MG63 (cell line): ENCODE data around the gene LCN2. TPM values are rescaled to one million over a fixed set of nuclear protein-coding genes. Genes with fewer than 3 reads are reported as not detected.
"Not testable (repeated sequence)": the region's sequence is repeated elsewhere in the genome, so short reads cannot be mapped to it uniquely, and the experiment has no call there.

Experiments used
- DNase-seq: peaks from one replicate; pipeline ENCODE4 v3.0.0-alpha.2; 2020
- H3K27me3 ChIP-seq: fragments of 250-450 bp; sonication (Bioruptor Pico); 2 replicates; pipeline ENCODE4 v1.5.1; 2020; ENCODE audit warnings: mild to moderate bottlenecking, moderate library complexity
- H3K36me3 ChIP-seq: fragments of 250-450 bp; sonication (Bioruptor Pico); 2 replicates; pipeline ENCODE4 v1.5.1; 2020; ENCODE audit warnings: mild to moderate bottlenecking, moderate library complexity
- H3K4me3 ChIP-seq: fragments of 250-450 bp; sonication (Bioruptor Pico); 2 replicates; pipeline ENCODE4 v1.5.1; 2020; ENCODE audit warnings: mild to moderate bottlenecking, moderate library complexity
- H3K9me3 ChIP-seq: fragments of 250-450 bp; sonication (Bioruptor Pico); 2 replicates; pipeline ENCODE4 v1.5.1; 2020; ENCODE audit warnings: mild to moderate bottlenecking, moderate library complexity
- total RNA-seq: library from RNA; depleted of rRNA; stranded (reverse); fragments of >200 nt; shearing (Covaris generic); gene quantifications from 2 replicates; pipeline ENCODE4 v1.2.3, GENCODE V29; 2014; ENCODE audit warnings: low replicate concordance

The LCN2 gene
- total RNA-seq, 1 experiment from 2014 or later, result not detected

DNA sequence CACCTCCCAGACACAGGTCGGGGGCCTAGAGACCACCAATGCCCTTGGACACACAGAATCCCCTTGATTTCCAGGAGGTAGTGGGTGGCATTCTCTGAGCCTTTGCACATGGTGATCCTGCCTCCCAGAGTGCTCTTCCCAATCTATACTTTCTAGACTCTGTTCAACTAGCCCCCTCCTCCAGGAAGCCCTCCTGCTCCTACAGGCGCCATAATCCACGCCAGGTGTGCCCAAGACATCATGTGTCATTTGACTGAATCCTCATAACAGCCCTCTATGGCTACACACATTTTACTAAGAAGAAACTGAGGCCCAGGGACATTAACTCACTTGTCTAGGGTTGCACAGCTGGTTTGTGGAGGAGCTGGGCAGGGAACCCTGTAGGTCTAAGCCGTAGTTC, 18.0 kb downstream of the LCN2 start:
- Histone ChIP-seq H3K27me3 (no peaks in the 10 kb centered on the region), H3K36me3 (peaks cover 61% of the 10 kb centered on the region), H3K9me3 (no peaks in the 10 kb centered on the region), H3K4me3 (no peak overlapping the region)
- DNase-seq, result no peak

DNA sequence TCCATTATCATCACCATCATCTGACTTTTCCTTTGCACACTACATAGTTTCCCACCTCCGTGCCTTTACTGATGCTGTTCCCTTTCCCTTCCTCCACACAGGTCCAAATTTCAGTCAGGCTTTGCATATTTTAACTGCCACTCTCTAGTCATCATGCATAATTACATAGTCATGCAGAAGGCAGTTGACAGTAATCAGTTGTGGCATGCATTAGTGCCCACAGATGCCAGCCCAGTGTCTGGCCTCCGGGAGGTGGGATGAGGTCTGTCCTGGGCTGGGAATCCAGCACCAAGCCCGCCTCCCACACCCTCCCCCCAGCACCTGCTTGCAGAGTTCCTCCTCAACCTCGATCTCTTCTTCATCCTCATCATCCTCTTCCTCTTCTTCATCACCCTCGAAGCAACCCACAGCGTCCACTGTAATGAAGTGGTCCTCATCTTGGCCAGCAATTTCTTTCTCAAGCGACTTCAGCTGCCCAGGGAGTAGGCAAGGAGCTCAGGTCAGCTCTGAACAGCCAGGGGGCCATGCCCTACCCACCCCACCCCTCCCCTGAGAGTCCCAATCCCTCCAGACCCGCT, 19.6 kb downstream of the LCN2 start:
- no peak for DNase-seq
- Histone ChIP-seq H3K36me3 (peaks cover 49% of the 10 kb centered on the region), H3K9me3 (no peaks in the 10 kb centered on the region), H3K27me3 (no peaks in the 10 kb centered on the region), H3K4me3 (no peak overlapping the region)

DNA sequence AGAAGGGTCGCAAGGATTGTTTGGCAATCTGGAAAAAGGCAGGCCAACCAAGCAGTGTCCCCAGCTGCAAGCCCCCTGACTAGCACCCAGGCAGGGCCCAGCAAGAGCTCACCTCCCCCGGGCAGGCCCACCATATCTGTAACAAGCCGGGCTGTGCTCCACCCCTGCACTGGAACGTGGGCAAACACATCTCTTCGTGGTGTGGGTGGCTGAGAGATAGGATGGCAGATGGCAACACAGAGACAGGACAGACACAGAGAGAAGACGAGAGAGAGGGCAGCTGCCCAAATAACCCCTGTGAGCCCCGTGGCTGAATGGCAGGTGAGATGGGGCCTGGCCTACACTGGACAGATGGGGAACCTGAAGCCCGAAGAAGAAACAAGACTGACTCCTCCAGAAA, 20.2 kb downstream of the LCN2 start:
- peaks cover 42% of the 10 kb centered on the region for H3K36me3 ChIP-seq
- no peaks in the 10 kb centered on the region for H3K9me3 ChIP-seq
- H3K27me3 ChIP-seq, result no peaks in the 10 kb centered on the region
- H3K4me3 ChIP-seq, result no peak overlapping the region
- no peak for DNase-seq

DNA sequence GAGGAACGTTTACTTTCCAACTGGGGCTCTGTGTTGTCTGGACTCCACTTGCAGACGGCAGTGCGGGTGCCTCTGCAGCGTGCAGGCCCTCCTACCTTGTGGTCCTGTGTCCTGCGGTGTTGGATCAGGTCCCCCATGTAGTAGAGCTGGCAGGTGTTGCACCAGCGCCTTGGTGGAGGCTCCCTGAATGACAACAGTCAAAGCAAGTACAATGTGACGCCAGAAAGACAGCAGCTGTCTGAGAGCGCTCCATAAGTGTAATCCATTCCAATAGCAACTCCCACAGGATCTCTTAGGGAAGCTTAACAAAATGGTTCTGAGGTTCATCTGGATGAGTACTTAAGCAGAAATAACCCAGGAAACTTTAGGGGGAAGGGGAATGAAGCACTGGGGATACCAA, 20.7 kb downstream of the LCN2 start:
- no peak for DNase-seq
- Histone ChIP-seq H3K4me3 (no peak overlapping the region), H3K9me3 (no peaks in the 10 kb centered on the region), H3K27me3 (no peaks in the 10 kb centered on the region), H3K36me3 (peaks cover 41% of the 10 kb centered on the region)

DNA sequence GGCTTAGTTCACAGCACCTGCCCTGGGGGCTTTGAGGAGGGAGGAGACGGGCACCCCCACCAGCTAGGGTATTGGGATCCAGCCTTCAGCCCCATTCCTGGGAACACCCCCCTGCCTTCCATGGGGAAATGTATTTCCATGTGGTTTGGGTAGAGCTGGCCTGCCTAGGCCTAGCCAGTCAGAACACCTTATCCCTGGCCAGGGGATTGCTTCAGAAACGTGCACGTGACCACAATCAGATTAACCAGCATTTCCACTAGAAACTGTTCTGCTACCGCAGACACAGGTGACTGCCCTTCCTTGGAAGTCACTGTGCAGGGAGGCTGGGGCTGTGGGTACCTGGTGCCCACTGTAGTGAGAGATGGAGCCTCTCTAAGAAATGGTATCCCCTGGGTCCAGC, 24.8 kb downstream of the LCN2 start:
- no peaks in the 10 kb centered on the region for H3K9me3 ChIP-seq
- DNase-seq, result no peak
- peaks cover 42% of the 10 kb centered on the region for H3K36me3 ChIP-seq
- no peaks in the 10 kb centered on the region for H3K27me3 ChIP-seq
- no peak overlapping the region for H3K4me3 ChIP-seq

DNA sequence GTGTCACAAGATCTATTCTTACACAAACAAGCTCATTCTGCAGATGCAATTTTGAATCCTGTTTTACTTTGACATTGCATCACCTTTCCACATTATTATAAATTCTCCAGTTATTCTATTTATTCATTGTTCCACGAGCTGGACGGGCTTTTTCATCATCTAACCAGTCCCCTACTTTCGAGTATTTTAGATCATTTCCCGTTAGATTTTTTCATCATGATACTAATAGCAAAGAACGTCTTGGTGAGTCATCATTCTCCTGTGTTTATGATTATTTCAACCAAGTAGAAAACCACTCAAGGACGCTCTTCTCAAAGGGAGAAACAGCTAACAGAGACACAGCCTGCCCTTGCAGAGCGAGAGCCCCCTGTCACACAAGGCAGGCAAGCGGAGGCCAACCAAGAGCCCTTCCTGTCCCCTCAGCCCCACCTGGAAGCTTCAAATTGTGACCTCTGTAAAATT, 25.9 kb downstream of the LCN2 start:
- no peak for DNase-seq
- Histone ChIP-seq H3K36me3 (peaks cover 44% of the 10 kb centered on the region), H3K4me3 (no peak overlapping the region), H3K9me3 (no peaks in the 10 kb centered on the region), H3K27me3 (no peaks in the 10 kb centered on the region)

DNA sequence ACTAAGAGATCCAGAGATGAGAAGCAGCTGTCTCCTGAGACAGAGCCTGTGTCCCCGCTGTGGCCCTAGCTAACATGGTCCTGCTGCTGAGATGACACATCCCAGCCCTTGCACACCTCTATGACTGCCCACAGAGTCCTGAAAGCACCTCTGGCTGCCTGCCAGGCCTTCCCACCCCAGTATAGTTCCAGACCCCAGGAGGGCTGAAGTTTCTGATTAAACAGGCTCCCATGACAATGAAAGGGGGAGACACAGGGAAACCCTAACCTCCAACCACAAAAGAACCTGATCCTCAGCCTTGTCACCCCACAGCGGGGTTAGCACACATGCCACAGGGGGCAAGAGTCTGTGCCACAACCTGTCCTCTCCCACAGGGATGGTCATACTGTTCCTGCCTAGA, 26.5 kb downstream of the LCN2 start:
- Histone ChIP-seq H3K9me3 (no peaks in the 10 kb centered on the region), H3K4me3 (no peak overlapping the region), H3K36me3 (peaks cover 46% of the 10 kb centered on the region), H3K27me3 (no peaks in the 10 kb centered on the region)
- DNase-seq, result no peak

DNA sequence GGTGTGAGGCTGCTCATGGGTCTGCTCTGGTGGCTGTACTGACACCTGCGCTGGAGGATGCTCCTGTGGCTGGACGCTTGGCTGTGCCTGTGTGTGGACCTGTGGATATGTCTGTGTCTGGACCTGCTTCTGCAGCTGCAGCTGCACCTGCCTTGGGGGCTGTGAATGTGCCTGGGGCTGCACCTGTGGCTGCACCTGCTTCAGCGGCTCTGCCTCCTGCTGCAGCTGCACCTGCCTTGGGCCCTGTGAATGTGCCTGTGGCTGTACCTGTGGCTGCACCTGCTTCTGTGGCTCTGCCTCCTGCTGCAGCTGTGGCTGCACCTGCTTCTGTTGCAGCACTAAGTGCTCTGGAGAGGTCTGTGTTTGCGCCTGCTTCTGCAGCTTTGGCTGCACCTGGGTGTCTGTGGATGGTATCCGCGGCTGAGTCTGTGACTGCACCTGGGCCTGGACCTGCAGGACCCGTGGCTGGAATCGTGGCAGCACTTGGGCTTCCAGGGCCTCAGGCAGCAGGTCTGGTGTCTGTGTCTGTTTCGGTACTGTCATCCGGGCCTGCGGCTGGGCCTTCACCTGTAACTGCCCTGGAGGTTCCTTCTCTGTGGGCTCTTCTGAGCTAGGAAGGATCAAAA, 29.7 kb downstream of the LCN2 start:
- DNase-seq, result no peak
- H3K27me3 ChIP-seq, result no peaks in the 10 kb centered on the region
- no peaks in the 10 kb centered on the region for H3K9me3 ChIP-seq
- no peak overlapping the region for H3K4me3 ChIP-seq
- peaks cover 60% of the 10 kb centered on the region for H3K36me3 ChIP-seq

DNA sequence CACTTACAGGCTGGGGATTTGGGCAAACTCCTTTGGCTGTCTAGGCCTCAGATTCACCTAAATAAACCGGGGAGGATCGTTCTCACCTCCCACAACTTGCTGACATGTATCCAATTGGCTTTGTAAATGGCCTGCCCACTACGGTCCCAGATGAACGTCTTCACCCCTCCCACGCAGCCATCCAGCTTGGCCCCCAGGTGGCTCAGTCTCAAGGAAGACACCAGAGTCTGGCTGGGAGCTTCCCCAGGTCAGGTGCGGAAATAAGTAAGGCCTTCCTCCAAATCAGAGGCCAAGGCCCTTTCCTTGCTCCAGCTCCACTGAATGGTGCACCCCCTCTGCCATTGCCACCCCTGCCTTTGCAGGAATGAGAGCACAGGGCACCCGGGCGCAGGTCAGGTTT, 30.7 kb downstream of the LCN2 start:
- peaks cover 65% of the 10 kb centered on the region for H3K36me3 ChIP-seq

DNA sequence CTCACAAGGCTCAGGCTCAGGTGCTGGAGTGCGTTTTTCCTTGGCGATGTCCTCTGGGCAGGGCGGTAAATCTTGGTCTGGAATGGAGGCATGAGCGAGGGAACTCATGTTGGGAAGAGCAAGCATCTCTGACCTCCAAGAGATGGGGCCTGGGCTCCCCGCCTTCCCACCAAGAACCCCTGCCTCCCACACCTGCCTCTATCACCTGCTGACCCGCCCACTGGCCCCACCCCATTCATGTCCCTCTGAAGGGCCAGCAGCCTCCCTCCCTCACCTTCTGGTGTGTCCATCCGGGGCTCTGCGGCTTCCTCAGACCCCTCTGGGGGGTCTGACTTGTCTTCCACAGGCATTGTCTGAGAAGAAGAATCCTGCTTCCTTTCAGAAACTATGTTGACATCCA, 31.2 kb downstream of the LCN2 start:
- H3K9me3 ChIP-seq, result no peaks in the 10 kb centered on the region
- peaks cover 65% of the 10 kb centered on the region for H3K36me3 ChIP-seq
- DNase-seq, result no peak
- H3K27me3 ChIP-seq, result no peaks in the 10 kb centered on the region
- no peak overlapping the region for H3K4me3 ChIP-seq

More for the DNA sequence above, 30.7 kb downstream of the LCN2 start:
- H3K27me3 ChIP-seq, result no peaks in the 10 kb centered on the region
- H3K4me3 ChIP-seq, result no peak overlapping the region
- DNase-seq, result no peak
- H3K9me3 ChIP-seq, result no peaks in the 10 kb centered on the region

DNA sequence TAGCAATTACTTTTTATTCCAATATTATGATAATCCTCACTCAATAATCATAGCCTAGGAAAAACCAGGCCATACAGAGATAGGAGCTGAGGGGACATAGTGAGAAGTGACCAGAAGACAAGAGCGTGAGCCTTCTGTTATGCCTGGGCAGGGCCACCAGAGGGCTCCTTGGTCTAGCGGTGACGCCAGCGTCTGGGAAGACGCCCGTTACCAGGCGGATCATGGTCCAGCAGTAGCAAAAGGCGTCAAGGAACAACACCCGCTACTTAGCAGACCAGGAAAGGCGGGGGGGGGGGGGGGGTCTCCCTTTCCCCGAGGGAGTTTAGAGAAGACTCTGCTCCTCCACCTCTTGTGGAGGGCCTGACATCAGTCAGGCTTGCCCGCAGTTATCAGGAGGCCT, 32.2 kb downstream of the LCN2 start:
- DNase-seq, result not testable (repeated sequence)

DNA sequence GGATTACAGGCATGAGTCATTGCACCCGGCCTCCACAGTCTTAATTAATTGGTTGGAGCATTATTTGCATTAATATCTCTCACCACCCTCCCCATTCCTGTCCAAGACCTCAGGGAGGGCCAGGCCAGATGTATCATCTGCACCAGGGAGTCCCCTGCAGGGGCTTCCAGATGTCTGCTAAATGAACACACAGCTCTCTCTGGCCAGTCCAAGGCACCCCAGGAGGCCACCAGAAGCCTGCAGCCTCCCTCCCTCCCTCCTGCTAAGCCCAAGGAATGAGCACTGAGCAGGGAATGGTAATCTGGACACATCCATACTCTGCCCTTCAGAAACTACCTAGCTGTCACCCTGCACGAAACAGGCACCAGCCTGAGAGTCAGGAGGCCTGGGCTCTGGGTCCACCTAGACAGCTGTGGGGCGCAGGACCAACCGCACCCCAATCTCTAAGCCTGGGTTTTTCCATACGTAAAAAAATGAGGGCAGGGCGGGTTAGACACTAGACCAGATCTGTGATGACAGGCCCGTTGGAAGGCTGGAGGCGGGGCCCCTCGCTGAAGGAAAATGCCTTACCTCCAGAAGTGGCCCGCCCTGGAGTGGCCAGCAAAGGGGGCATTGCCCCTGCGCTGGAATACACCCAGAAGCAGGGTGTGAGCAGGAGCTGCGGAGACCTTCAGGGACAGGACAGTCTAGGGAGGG, 33.8 kb downstream of the LCN2 start:
- H3K9me3 ChIP-seq, result no peaks in the 10 kb centered on the region
- no peak overlapping the region for H3K4me3 ChIP-seq
- no peaks in the 10 kb centered on the region for H3K27me3 ChIP-seq
- no peak for DNase-seq
- H3K36me3 ChIP-seq, result peaks cover 63% of the 10 kb centered on the region

More for the DNA sequence above, 32.2 kb downstream of the LCN2 start:
- H3K27me3 ChIP-seq, H3K4me3 ChIP-seq, H3K9me3 ChIP-seq: not testable (repeated sequence)
- H3K36me3 ChIP-seq, result peaks cover 61% of the 10 kb centered on the region

DNA sequence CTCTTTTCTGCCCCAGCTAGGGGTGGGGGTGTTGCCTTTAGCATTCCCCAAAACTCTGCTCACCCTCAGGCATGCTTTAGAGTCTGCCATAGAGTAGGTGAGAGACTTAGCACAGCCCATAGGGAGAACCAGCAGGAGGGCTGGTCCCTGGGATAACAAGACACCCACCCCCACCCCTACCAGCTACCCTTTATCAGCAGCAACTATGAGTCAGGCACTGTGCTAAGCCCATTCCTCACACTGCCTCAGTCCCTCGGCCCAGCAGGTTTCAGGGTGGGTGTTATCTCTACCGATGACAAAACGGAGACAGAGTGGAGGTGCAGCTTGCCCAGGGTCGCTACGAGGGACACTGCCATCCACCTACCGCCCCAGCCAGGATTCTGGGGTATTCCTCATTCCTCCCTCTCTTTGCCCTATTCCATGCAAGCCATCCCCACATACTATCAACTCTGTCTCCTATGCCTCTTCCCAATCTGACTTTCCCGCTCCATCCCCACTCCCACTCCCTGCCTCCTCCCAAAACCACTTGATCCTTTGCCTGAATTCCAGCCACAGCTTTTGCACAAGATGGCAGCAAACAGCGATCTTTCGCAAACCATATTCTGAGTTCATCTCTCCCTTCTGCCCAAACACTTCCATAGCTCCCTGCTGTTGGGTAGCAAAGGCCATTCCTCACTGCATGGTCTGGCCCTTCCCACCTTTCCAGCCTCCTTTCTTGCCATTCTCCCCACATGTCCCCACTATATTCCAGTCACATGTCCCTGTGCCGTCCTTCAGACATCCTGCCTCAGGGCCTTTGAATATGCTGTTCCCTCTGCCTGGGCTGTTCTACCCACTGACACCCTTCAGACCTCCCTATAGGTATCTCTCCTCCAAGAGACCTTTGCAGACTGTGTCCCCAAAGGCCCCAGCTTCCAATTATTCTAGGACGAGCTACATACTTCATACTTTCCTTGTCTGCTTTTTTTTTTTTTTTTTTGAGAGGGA, 37.0 kb downstream of the LCN2 start:
- H3K36me3 ChIP-seq, result peaks cover 54% of the 10 kb centered on the region
- no peaks in the 10 kb centered on the region for H3K27me3 ChIP-seq
- H3K9me3 ChIP-seq, result no peaks in the 10 kb centered on the region
- H3K4me3 ChIP-seq, result no peak overlapping the region
- DNase-seq, result no peak

DNA sequence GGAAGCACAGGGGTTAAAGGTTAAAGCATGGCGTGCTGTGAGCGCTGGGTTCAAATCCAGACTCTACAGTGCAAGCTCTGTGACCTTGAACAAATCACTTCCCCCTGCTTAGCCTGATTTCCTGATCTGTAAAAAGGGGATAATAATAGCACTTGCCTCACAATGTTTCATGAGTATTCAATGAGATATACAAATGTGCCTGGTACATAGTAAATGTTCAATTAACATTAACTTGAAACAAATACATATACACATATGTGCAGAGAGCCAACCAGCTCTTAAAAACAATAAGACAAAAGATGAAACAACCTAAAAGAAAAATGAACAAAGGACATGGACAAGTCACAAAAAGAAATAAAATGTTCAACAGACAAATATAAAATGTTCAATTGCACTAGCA, 38.1 kb downstream of the LCN2 start:
- H3K9me3 ChIP-seq, result no peaks in the 10 kb centered on the region

DNA sequence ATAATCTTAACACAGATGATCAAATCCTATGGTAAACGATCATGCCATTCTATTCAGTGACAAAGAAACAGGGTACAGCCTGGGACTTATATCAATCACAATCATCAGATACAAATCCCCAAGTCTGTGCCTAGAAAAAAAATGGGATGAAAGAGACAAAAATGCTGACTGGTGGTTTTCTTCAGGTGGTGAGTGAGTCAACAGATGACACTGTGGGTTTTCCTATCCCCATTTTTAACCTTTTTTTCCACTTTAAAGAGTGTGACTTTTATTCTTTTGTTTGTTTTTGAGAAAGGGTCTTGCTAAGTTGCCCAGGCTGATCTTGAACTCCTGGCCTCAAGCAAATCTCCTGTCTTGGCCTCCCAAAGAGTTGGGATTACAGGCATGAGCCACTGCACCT, 39.0 kb downstream of the LCN2 start:
- H3K27me3 ChIP-seq, result no peaks in the 10 kb centered on the region
- H3K4me3 ChIP-seq, result no peak overlapping the region
- H3K9me3 ChIP-seq, result no peaks in the 10 kb centered on the region
- H3K36me3 ChIP-seq, result peaks cover 47% of the 10 kb centered on the region
- no peak for DNase-seq

More for the DNA sequence above, 38.1 kb downstream of the LCN2 start:
- Histone ChIP-seq H3K4me3 (no peak overlapping the region), H3K36me3 (peaks cover 52% of the 10 kb centered on the region), H3K27me3 (no peaks in the 10 kb centered on the region)
- DNase-seq, result no peak

DNA sequence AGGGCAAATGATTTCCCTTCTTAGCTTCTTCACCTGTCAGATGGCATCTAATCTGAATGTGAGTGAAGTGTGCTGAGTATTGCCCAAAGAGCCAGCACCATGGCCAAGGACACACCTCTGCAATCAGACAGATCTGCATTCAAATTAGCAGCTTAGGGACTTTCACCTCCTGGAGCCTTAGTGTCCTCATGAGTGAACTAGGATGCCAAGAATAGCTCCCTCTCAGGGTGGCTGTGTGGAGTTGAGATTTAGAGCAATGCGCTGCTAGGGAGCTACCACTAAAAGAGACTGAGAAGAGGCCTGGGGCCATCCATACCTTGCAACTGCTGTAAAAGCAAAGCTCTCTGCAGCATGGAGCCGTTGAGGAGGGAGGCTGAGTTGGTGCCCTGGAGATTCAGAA, 40.8 kb downstream of the LCN2 start:
- peaks cover 32% of the 10 kb centered on the region for H3K36me3 ChIP-seq
- no peak for DNase-seq
- no peaks in the 10 kb centered on the region for H3K27me3 ChIP-seq
- peak overlapping the region; percentile 87; the same call in 1 of the 2 replicates for H3K4me3 ChIP-seq
- H3K9me3 ChIP-seq, result no peaks in the 10 kb centered on the region
